Activated CD4-positive, alpha-beta T cell treated with anti-CD3 and anti-CD28 coated beads for 48 hours (primary cell): ENCODE results near the gene CXorf49.

Experiments
- DNase-seq: peaks from one replicate; pipeline ENCODE4 v3.0.0-alpha.2; 2020

CXorf49 gene

DNA sequence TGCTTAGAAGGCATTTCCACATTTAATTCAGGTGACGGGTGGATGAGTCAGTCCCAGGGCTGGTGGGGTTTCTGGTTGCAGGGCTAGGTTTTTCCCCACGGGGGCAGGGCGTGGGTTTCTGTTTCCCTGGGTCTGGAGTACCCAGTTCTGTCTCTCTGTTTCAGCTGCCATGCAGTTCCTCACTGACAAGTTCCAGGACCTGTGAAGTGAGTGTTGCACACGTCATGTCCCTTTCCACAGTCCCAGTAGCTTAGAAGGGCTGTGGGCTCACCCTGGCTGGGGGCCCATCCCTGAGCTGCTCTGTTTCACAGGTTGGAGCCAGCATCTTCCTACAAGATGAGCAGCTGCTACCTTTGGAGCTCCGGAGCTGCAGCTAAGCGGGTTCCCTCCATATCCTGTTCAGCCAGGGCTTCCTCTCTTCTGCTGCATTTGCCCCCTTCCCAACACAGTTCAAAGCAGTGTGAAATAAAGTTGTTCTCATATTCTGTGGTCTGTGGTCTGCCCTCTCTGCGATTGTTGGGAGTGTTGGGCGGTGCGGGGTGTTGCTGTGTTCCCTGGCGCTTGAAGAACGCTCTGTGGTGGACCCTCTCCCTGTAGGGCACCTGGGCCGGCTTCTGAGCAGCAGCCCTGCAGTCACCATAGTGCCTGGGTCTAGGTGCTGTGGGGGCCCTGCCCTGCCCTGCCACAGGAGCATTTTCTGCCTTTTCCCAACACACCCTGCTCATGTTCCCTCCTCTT lies 46.9 kb downstream of the CXorf49 start:
- peak; percentile 76 for DNase-seq

DNA sequence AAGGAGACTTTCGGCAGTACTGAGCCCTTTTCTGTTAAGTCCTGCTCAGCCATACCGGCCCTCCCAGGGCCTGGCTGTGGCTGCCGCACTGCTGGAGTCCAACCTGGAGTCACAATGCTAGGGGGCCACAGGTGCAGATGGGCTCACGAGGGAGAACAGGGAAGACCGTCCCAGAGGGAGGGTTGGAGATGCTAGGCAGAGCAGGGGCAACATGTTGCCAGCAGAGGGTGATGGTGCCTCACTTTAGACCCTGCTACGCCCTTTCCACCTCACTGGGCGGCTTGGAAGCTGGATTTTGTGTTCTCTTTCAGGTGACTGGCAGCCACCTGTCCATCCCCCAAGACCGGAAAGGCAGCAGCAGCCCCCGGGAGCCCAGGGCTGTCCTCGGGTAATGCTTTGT lies 48.1 kb downstream of the CXorf49 start:
- DNase-seq, result peak; percentile 51

DNA sequence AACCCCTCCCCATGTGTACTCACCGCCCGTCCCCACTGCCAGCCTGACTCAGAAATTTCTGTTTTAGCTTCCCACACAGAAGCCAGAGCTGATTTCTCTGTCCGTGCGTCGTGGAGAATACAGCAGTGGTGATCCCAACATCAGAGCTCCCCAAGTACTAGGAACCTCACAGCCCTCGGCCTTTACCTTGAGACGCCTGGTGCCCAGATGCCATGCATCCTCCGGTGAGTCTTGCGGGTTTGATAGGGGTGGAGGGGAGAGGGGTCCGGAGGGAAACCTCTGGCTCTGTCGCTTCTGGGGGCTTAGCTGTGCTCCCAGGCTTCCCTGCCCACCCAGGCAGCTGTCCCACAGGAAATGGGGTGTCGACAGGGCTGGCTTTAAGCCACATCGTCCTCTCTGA lies 48.6 kb downstream of the CXorf49 start:
- no peak for DNase-seq

DNA sequence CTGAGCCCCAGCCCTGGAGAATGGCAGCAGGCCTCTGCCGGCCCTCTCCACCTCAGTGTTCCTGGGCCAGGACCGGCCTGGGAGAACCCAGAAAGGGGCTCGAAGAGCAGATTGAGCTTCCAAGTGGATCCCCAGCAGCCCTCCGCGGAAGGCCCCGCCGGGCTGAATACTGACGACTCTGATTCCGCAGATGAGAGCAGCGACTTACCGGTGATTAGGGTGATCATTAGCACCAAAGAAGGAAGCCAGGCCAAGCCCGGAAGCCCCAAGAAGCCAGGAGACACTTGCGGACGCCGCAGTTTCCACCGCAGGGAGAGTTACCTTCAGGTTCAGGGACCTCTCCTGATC lies 49.9 kb downstream of the CXorf49 start:
- no peak for DNase-seq

DNA sequence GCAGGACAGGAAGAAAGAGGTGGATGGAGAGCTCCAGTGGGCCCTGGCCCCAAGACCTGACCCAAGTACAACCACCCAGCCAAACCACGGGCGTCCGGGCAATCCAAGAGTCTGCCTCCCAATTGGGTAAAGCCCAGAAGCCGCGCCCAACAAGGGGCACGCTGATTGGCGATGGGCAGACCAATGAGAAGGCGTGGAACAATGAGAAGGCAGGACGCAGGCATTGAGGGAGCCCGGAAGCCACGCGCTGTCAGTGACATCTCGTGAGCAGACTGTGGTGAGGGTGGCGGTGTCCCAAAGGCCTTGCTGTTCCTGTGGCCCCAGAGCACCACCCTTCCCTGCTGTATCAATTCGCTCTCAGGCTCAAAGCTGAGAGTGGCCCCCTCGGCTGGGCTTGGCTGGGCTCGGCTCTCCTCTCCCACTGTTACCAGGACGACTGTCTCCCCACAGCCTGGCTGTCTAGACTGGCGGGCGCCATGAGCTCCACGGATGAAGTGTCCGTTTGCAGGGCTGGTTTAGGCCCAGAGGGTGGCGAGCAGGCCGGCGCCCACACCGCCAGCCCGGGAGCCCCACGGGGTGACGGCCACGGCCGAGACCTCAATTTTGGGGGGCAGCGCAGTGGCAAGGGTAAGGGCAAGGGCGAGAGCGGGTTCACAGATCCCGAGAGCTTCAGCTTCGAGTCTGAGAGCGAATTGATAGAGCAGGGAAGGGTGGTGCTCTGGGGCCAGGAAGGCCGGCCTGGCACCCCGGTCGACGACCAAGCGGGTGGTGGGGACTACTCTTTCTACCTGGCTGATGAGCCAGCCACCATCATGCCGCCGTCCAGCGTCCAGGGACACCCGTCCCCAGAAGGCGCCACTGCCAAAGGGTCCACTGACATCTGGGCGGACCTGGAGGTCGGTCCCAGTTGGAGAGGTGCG lies 50.5 kb downstream of the CXorf49 start, which contains the start of gene LOC101059915:
Gene LOC101059915 (plus strand): TSS at position 219 of the 920 bp plus-strand sequence.
- DNase-seq, result no peak

DNA sequence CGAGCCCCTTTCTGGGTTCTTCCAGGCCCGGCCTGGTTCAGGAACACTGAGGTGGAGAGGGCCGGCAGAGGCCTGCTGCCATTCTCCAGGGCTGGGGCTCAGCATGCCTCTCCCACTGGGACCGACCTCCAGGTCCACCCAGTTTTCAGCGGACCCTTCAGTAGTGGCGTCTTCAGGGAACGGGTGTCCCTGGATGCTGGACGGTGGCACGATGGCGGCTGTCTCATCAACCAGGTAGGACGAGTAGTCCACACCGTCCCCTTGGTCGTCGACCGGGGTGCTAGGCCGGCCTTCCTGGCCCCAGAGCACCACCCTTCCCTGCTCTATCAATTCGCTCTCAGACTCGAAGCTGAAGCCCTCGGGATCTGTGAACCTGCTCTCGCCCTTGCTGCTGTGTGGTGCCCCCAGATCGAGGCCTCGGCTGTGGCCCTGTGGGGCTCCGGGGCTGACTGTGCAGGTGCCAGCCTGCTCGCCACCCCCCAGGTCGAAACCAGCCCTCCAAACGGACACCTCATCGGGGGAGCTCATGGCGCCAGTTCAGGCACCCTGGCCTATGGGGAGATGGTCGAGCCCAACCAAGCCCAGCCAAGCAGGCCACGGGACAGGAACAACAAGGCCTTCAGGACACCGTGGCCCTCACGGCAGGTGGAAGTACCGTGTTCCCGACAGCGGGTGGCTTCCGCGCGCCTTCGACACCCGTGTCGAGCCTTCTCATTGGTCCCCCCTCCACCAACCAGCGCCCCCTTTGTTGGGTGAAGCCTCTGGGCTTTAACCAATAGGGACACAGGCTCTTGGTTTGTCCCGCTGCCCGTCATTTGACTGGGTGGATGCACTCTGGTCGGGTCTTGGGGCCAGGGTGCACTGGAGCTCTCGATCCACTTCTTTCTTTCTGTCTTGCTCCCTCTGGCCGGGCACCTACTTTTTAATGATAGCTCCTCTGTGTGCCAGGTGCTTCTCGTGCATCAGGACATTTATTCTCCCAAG lies 51.6 kb downstream of the CXorf49 start:
- no peak for DNase-seq

DNA sequence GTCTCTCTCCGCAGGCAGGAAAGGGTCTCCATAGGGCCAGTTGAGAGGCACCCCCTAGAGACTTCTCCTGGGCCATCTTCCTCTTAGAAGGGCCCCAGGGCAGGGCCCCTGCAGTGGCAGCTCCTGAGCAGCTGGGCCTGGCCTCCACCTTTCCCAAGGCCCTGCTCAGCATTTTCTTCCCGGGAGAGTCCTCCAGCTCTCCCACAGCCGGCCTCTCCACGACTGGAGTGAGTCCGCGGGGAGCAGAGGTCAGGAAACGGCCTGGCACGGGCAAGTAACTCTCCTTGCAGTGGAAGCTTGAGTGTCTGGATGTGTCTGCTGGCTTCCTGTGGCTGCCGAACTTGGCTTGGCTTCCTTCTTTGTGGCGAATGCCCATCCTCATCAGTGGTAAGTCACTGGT lies 52.3 kb downstream of the CXorf49 start:
- no peak for DNase-seq

DNA sequence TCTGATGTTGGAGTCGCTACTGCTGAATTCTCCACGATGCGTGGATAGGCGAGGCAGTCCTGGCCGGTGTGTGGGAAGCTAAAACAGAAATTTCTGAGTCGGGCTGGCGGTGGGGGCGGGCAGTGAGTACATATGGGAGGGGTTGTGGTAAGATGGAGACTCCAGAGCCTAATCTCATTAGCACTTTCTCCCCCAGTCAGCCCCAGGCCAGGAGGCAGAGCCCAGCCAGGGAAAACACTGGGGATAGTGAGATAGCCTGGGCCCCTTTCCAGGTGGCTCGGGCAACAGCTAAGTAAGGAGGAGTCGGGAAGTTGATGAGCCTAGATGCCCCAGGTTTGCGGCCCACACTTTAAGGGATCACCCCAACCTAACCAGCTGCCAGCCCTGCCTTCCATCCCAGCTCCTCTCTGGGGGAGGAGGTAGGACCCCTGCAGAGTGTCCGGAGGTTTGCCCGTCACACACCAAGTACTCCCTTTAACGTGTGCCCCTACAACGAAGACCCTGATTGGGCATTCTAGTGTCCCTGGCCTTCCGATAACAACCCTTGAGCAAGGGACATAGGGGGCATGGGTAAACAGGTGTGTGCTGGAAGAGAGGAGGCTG lies 53.1 kb downstream of the CXorf49 start:
- peak; percentile 21 for DNase-seq
